Nephron progenitor cell (in vitro differentiated cells): Measurements from ENCODE around the gene CYSTM1.

Source experiments
- DNase-seq: peaks from one replicate; pipeline ENCODE4 v3.0.0; 2021
- H3K27ac Mint-ChIP-seq: 2 replicates; pipeline ENCODE4 v1.8.0; 2021; ENCODE audit warnings: mild to moderate bottlenecking, moderate library complexity, mixed read lengths
- H3K27me3 Mint-ChIP-seq: 2 replicates; pipeline ENCODE4 v1.8.0; 2021; ENCODE audit warnings: mild to moderate bottlenecking, low read depth, mixed read lengths; ENCODE audit not compliant: poor library complexity
- H3K36me3 Mint-ChIP-seq: 2 replicates; pipeline ENCODE4 v1.8.0; 2021; ENCODE audit warnings: low read depth, mixed read lengths
- H3K4me1 Mint-ChIP-seq: 2 replicates; pipeline ENCODE4 v1.8.0; 2021; ENCODE audit warnings: mixed read lengths
- H3K4me3 Mint-ChIP-seq: 2 replicates; pipeline ENCODE4 v1.8.0; 2021; ENCODE audit warnings: mild to moderate bottlenecking, moderate library complexity, mixed read lengths
- H3K9me3 Mint-ChIP-seq: 2 replicates; pipeline ENCODE4 v1.8.0; 2021; ENCODE audit warnings: mild to moderate bottlenecking, moderate library complexity, mixed read lengths
- TF ChIP-seq, protein P1 (sequence below): fragments of 200-600 bp; sonication (generic); IDR thresholded peaks from 2 replicates; pipeline ENCODE4 v1.5.0; 2021; ENCODE audit warnings: antibody characterized with exemption

The CYSTM1 gene

DNA sequence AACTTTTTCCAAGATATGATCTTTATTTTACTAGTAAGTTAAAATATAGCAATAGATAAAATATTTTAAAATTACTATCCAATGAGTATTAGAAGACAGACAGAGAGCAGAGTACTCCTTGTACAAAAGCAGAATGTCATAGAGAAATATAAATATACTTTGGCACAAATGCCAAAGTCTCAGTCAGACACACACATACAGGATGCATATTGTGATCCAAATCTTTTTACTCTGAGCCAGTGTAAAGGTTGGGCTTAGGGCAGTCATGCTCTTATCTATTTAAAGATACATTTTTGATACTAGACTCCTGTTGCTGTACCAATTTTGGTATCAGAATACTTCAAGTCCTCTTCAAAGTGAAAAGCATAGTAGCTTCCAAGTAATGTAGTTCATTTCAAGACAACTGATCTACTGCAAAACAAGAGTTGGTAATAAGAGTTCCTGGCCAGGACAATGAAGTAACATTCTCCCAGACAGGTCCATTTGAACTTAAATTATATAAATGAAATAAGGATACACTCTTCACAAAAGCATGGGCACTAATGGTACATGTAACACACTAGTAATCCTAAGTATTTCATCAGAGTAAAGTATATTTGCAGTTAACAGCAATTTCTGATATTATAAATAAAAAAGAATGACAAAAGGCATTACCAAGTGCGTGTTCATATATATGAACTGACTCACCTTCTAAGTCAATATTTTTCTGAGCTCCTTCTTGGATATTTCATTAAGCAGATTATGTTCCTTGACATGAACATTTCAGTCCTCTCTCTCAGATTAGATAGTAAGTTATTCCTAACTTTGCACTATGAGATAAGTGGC, 117.4 kb downstream of the CYSTM1 start:
- no peak overlapping the region for H3K4me3 Mint-ChIP-seq
- no peak overlapping the region for H3K27ac Mint-ChIP-seq
- peaks cover 24% of the 10 kb centered on the region for H3K4me1 Mint-ChIP-seq
- TF ChIP-seq, protein P1, sequence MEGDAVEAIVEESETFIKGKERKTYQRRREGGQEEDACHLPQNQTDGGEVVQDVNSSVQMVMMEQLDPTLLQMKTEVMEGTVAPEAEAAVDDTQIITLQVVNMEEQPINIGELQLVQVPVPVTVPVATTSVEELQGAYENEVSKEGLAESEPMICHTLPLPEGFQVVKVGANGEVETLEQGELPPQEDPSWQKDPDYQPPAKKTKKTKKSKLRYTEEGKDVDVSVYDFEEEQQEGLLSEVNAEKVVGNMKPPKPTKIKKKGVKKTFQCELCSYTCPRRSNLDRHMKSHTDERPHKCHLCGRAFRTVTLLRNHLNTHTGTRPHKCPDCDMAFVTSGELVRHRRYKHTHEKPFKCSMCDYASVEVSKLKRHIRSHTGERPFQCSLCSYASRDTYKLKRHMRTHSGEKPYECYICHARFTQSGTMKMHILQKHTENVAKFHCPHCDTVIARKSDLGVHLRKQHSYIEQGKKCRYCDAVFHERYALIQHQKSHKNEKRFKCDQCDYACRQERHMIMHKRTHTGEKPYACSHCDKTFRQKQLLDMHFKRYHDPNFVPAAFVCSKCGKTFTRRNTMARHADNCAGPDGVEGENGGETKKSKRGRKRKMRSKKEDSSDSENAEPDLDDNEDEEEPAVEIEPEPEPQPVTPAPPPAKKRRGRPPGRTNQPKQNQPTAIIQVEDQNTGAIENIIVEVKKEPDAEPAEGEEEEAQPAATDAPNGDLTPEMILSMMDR: no peak
- H3K27me3 Mint-ChIP-seq: no peaks in the 10 kb centered on the region
- DNase-seq: no peak
- no peaks in the 10 kb centered on the region for H3K9me3 Mint-ChIP-seq
- no peaks in the 10 kb centered on the region for H3K36me3 Mint-ChIP-seq
